Effector memory CD4-positive, alpha-beta T cell (primary cell): ENCODE measurements around the gene KCNJ6.
"Not testable (repeated sequence)": the region's sequence is repeated elsewhere in the genome, so short reads cannot be mapped to it uniquely, and the experiment has no call there.

ENCODE experiments used
- DNase-seq, 3 donors: peaks; one replicate each; pipeline ENCODE4 v3.0.0-alpha.2; 2020
- H3K27ac ChIP-seq: 2 replicates; pipeline ENCODE4 v1.7.0; 2013; ENCODE audit warnings: mild to moderate bottlenecking, low read length, moderate library complexity; ENCODE audit not compliant: insufficient read depth, poor library complexity, severe bottlenecking
- H3K27me3 ChIP-seq: replicated peaks from 2 replicates; pipeline ENCODE4 v1.7.0; 2013; ENCODE audit warnings: mild to moderate bottlenecking, low read length; ENCODE audit not compliant: insufficient read depth, control insufficient read depth, poor library complexity, severe bottlenecking
- H3K36me3 ChIP-seq: 2 replicates; pipeline ENCODE4 v1.7.0; 2013; ENCODE audit warnings: mild to moderate bottlenecking, low read length, moderate library complexity; ENCODE audit not compliant: control insufficient read depth, insufficient read depth
- H3K4me1 ChIP-seq: 2 replicates; pipeline ENCODE4 v1.7.0; 2013; ENCODE audit warnings: low read length, mild to moderate bottlenecking; ENCODE audit not compliant: control insufficient read depth, insufficient read depth, poor library complexity, severe bottlenecking
- H3K4me3 ChIP-seq: 2 replicates; pipeline ENCODE4 v1.7.0; 2013; ENCODE audit warnings: low read length, low read depth, mild to moderate bottlenecking; ENCODE audit not compliant: insufficient read depth, poor library complexity, severe bottlenecking
- H3K9me3 ChIP-seq: 2 replicates; pipeline ENCODE4 v1.7.0; 2013; ENCODE audit warnings: mild to moderate bottlenecking, low read length, moderate library complexity; ENCODE audit not compliant: control insufficient read depth

Gene KCNJ6

GRCh38 chr21:37646761-37647160 lies 269.5 kb downstream of the KCNJ6 start:
- not testable (repeated sequence) for H3K4me3 ChIP-seq, H3K9me3 ChIP-seq, H3K4me1 ChIP-seq, DNase-seq, H3K27ac ChIP-seq, H3K36me3 ChIP-seq, H3K27me3 ChIP-seq

GRCh38 chr21:37645848-37646247 lies 270.4 kb downstream of the KCNJ6 start:
- no peak for DNase-seq
- Histone ChIP-seq H3K4me3 (no peak overlapping the region), H3K27ac (no peak overlapping the region)

GRCh38 chr21:37644636-37645035 lies 271.6 kb downstream of the KCNJ6 start:
- Histone ChIP-seq H3K36me3 (no peaks in the 10 kb centered on the region), H3K27ac (no peak overlapping the region), H3K4me1 (no peaks in the 10 kb centered on the region), H3K9me3 (no peaks in the 10 kb centered on the region), H3K4me3 (no peak overlapping the region), H3K27me3 (no peaks in the 10 kb centered on the region)
- DNase-seq: no peak

More at GRCh38 chr21:37645848-37646247, 270.4 kb downstream of the KCNJ6 start:
- Histone ChIP-seq H3K27me3 (no peaks in the 10 kb centered on the region), H3K36me3 (no peaks in the 10 kb centered on the region), H3K9me3 (no peaks in the 10 kb centered on the region), H3K4me1 (no peaks in the 10 kb centered on the region)

GRCh38 chr21:37643862-37644261 lies 272.4 kb downstream of the KCNJ6 start:
- not testable (repeated sequence) for H3K9me3 ChIP-seq, DNase-seq, H3K4me3 ChIP-seq, H3K4me1 ChIP-seq, H3K36me3 ChIP-seq, H3K27ac ChIP-seq, H3K27me3 ChIP-seq

- DNase-seq: peak in 1 of 3 donors; percentile 6
- Histone ChIP-seq H3K36me3 (no peaks in the 10 kb centered on the region), H3K27me3 (no peaks in the 10 kb centered on the region), H3K9me3 (no peaks in the 10 kb centered on the region), H3K4me1 (no peaks in the 10 kb centered on the region), H3K27ac (no peak overlapping the region), H3K4me3 (no peak overlapping the region)
These were observed 273.8 kb downstream of the KCNJ6 start for GRCh38 chr21:37642493-37642892.

- H3K4me3 ChIP-seq: no peak overlapping the region
- no peak for DNase-seq
- H3K9me3 ChIP-seq: no peaks in the 10 kb centered on the region
- no peaks in the 10 kb centered on the region for H3K36me3 ChIP-seq
- no peak overlapping the region for H3K27ac ChIP-seq
- H3K4me1 ChIP-seq: no peaks in the 10 kb centered on the region
- H3K27me3 ChIP-seq: no peaks in the 10 kb centered on the region
These were observed 276.5 kb downstream of the KCNJ6 start for GRCh38 chr21:37639756-37640155.

GRCh38 chr21:37636152-37636860 lies 280.0 kb downstream of the KCNJ6 start:
- H3K9me3 ChIP-seq: no peaks in the 10 kb centered on the region
- no peak for DNase-seq
- no peaks in the 10 kb centered on the region for H3K36me3 ChIP-seq
- no peak overlapping the region for H3K27ac ChIP-seq
- no peak overlapping the region for H3K4me3 ChIP-seq
- H3K4me1 ChIP-seq: no peaks in the 10 kb centered on the region
- peaks cover 4% of the 10 kb centered on the region for H3K27me3 ChIP-seq

- peaks cover 4% of the 10 kb centered on the region for H3K27me3 ChIP-seq
- H3K9me3 ChIP-seq: no peaks in the 10 kb centered on the region
- no peak overlapping the region for H3K27ac ChIP-seq
- no peak for DNase-seq
- no peaks in the 10 kb centered on the region for H3K4me1 ChIP-seq
- no peaks in the 10 kb centered on the region for H3K36me3 ChIP-seq
- H3K4me3 ChIP-seq: no peak overlapping the region
These were observed 284.7 kb downstream of the KCNJ6 start for GRCh38 chr21:37631319-37632117.

GRCh38 chr21:37630872-37631271 lies 285.4 kb downstream of the KCNJ6 start:
- Histone ChIP-seq H3K9me3 (no peaks in the 10 kb centered on the region), H3K36me3 (no peaks in the 10 kb centered on the region), H3K4me1 (no peaks in the 10 kb centered on the region), H3K27me3 (peaks cover 4% of the 10 kb centered on the region), H3K27ac (no peak overlapping the region), H3K4me3 (no peak overlapping the region)
- DNase-seq: no peak

GRCh38 chr21:37628362-37628761 lies 287.9 kb downstream of the KCNJ6 start:
- Histone ChIP-seq H3K36me3 (no peaks in the 10 kb centered on the region), H3K9me3 (no peaks in the 10 kb centered on the region), H3K4me3 (no peak overlapping the region), H3K27ac (no peak overlapping the region), H3K4me1 (no peaks in the 10 kb centered on the region), H3K27me3 (peaks cover 4% of the 10 kb centered on the region)
- DNase-seq: no peak
